Keratinocyte (primary cell): Measurements from ENCODE around the gene DLG1.

Experiments used
- EZH2 ChIP-seq: IDR thresholded peaks from one replicate; pipeline ENCODE4 v1.6.1; 2012; ENCODE audit warnings: inconsistent platforms, mild to moderate bottlenecking, low read length, moderate library complexity
- TF ChIP-seq, protein P1 (sequence below), 3 experiments: IDR thresholded peaks in 1 of 3; conservative IDR thresholded peaks in 1 of 3; optimal IDR thresholded peaks in 1 of 3; 2 replicates in 2 of 3; 3 replicates in 1 of 3; pipeline versions ENCODE3 to v1.5.1; 2011; ENCODE audit warnings: low read length in 3 of 3, mild to moderate bottlenecking in 3 of 3, moderate library complexity in 2 of 3, control low read depth in 1 of 3, inconsistent platforms in 1 of 3; ENCODE audit not compliant: insufficient read depth in 2 of 3; ENCODE audit errors: extremely low read depth in 1 of 3

DNA sequence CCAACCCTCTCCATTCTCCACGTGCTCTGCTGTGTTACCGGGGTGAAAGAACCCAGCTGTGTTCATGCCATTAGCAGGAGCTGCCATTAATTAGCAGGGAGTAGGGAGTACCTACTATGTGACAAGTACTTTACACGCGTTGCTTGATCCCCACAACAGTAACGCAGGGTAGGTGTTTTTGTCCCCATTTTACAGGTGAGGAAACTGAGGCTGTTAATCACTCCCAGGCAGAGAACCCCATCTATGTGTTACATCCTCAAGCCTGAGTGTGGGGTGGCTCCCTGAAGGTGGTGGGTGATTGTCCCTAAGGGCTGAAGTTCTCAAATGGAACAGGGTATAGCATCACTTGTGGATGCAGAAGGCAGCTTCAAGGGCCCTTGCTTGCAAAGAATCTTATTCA, 291.6 kb downstream of the DLG1 start:
- no peak for TF ChIP-seq EZH2
- TF ChIP-seq, protein P1, sequence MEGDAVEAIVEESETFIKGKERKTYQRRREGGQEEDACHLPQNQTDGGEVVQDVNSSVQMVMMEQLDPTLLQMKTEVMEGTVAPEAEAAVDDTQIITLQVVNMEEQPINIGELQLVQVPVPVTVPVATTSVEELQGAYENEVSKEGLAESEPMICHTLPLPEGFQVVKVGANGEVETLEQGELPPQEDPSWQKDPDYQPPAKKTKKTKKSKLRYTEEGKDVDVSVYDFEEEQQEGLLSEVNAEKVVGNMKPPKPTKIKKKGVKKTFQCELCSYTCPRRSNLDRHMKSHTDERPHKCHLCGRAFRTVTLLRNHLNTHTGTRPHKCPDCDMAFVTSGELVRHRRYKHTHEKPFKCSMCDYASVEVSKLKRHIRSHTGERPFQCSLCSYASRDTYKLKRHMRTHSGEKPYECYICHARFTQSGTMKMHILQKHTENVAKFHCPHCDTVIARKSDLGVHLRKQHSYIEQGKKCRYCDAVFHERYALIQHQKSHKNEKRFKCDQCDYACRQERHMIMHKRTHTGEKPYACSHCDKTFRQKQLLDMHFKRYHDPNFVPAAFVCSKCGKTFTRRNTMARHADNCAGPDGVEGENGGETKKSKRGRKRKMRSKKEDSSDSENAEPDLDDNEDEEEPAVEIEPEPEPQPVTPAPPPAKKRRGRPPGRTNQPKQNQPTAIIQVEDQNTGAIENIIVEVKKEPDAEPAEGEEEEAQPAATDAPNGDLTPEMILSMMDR (optimal IDR thresholded peaks at IDR 0.05 in 1 of 3, IDR thresholded peaks at IDR 0.05 in 1 of 3, conservative IDR thresholded peaks at IDR 0.05 in 1 of 3; ENCODE audit: extremely low read depth in 1 of 3, insufficient read depth in 2 of 3, low read length in 3 of 3), result no peak
